Endothelial cell of umbilical vein (primary cell): ENCODE data around the gene CBFA2T3.

Source experiments
- CTCF ChIP-seq, 2 donors: IDR thresholded peaks; 1 replicate in 1 of 2; 2 replicates in 1 of 2; pipeline ENCODE4 v1.5.1; 2011; ENCODE audit warnings: low read length in 2 of 2, mild to moderate bottlenecking in 2 of 2, moderate library complexity in 2 of 2, control low read depth in 1 of 2, inconsistent platforms in 1 of 2, low read depth in 1 of 2; ENCODE audit not compliant: insufficient read depth in 1 of 2; ENCODE audit errors: extremely low read depth in 1 of 2
- EZH2 ChIP-seq: IDR thresholded peaks from 2 replicates; pipeline ENCODE4 v1.6.1; 2012; ENCODE audit warnings: borderline replicate concordance, low read depth, mild to moderate bottlenecking, moderate library complexity, low read length, inconsistent platforms; ENCODE audit not compliant: severe bottlenecking
- FOS ChIP-seq: IDR thresholded peaks from 2 replicates; pipeline ENCODE4 v1.6.1; 2011; ENCODE audit warnings: mild to moderate bottlenecking, low read length, moderate library complexity, borderline replicate concordance; ENCODE audit not compliant: insufficient read depth
- JUN ChIP-seq: IDR thresholded peaks from 2 replicates; pipeline ENCODE4 v1.6.1; 2011; ENCODE audit warnings: borderline replicate concordance, low read depth; ENCODE audit not compliant: insufficient read length, insufficient read depth
- MAX ChIP-seq: IDR thresholded peaks from 2 replicates; pipeline ENCODE4 v1.6.1; 2011; ENCODE audit not compliant: insufficient read depth, insufficient read length
- POLR2A ChIP-seq: IDR thresholded peaks from 2 replicates; pipeline ENCODE4 v1.6.1; 2012; ENCODE audit warnings: low read depth, mild to moderate bottlenecking, control low read depth, low read length
- POLR2AphosphoS5 ChIP-seq: IDR thresholded peaks from 2 replicates; pipeline ENCODE4 v1.6.1; 2012; ENCODE audit warnings: low read depth, mild to moderate bottlenecking, control low read depth, low read length, moderate library complexity; ENCODE audit not compliant: insufficient read depth

- TF ChIP-seq CTCF (IDR thresholded peaks at IDR 0.05; ENCODE audit: extremely low read depth in 1 of 2, insufficient read depth in 1 of 2, low read depth in 1 of 2, low read length in 2 of 2) = no peak
- no peak for TF ChIP-seq EZH2
- TF ChIP-seq POLR2AphosphoS5 = no peak
- no peak for TF ChIP-seq POLR2A
- no peak for TF ChIP-seq FOS
- TF ChIP-seq MAX = no peak
- no peak for TF ChIP-seq JUN
Measured at GRCh38 chr16:88864099-88864498, 112.9 kb downstream of the CBFA2T3 start.
